Rectal smooth muscle tissue (tissue), 1 donor: ENCODE measurements around the gene IFIT1B.
"Not testable (repeated sequence)": the region's sequence is repeated elsewhere in the genome, so short reads cannot be mapped to it uniquely, and the experiment has no call there.

ENCODE experiments used
- H3K27ac ChIP-seq: one replicate; pipeline ENCODE4 v1.7.0; 2013; ENCODE audit warnings: low read depth, low read length, inconsistent platforms
- H3K27me3 ChIP-seq: one replicate; pipeline ENCODE4 v1.7.0; 2013; ENCODE audit warnings: low read length; ENCODE audit not compliant: control insufficient read depth, insufficient read depth
- H3K36me3 ChIP-seq: one replicate; pipeline ENCODE4 v1.7.0; 2013; ENCODE audit warnings: low read length; ENCODE audit not compliant: control insufficient read depth, insufficient read depth
- H3K4me1 ChIP-seq: one replicate; pipeline ENCODE4 v1.7.0; 2013; ENCODE audit warnings: low read length; ENCODE audit not compliant: control insufficient read depth, insufficient read depth
- H3K4me3 ChIP-seq: one replicate; pipeline ENCODE4 v1.7.0; 2013; ENCODE audit warnings: low read length
- H3K9ac ChIP-seq: one replicate; pipeline ENCODE4 v1.7.0; 2013; ENCODE audit warnings: low read length

Gene IFIT1B, protein sequence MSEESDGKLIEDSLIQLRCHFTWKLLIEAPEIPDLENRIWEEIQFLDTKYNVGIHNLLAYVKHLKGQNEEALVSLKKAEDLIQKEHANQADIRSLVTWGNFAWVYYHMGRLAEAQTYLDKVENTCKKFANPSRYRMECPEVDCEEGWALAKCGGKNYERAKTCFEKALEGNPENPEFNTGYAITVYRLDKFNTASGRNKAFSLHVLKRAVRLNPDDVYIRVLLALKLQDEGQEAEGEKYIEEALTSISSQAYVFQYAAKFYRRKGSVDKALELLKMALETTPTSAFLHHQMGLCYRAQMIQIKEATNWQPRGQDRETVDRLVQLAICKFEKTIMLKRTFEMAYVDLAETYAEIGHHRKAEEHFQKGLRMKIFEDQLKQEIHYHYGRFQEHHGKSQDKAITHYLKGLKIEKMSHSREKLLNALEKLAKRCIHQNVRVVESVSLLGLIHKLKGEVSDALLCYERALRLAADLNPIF

DNA sequence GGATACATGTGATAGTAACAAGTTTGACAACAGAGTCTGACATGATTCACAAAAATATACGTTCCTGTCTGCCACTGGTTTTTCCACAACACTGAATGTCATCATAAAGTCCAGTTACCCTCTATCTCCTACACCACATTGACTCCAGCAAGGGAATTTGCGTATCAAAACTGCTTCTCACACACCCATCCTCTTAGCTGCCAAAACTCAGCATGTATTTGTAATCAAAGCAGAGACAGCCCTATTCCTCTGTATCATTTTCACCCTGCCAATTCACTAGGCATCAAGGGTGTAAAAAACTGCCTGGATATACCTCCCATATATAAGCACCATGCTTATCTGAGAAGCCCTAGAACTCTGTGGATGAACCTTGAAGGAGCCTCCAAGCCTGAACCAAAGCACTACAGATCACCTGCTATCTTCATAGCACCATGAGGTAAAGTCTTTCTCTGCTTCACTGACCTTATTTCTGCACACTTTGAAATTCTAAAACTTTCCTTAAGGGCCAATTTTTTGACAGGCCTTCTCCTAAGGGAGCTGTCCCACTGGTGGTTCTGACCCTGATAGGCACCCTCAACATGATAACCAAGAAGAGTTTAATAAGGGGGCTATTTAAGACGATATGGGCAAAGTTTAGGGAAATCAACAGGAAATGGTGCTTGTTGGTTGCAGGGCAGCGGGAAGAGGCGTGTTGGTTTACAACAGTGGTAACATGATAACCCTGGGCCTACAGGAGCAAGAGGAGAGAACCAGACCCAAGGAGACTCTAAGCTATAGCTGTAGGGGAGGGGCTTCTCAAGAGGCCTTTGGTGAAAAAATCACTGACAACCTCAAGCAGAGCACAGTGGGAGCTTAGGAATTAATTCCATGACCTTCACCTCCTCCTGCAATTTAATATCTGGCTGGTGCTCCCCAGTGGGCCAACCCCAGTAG is at the start of gene IFIT1B:
TSS of gene IFIT1B (plus strand) at position 352 of the 933 bp plus-strand sequence. CDS start at position 432, 80 bp downstream.
- Histone ChIP-seq H3K27me3 (no peaks in the 10 kb centered on the region), H3K4me3 (no peak within 1 kb of the TSS), H3K27ac (no peak within 1 kb of the TSS), H3K4me1 (peaks cover 18% of the 10 kb centered on the region), H3K36me3 (no peaks in the 10 kb centered on the region), H3K9ac (no peak within 1 kb of the TSS)

DNA sequence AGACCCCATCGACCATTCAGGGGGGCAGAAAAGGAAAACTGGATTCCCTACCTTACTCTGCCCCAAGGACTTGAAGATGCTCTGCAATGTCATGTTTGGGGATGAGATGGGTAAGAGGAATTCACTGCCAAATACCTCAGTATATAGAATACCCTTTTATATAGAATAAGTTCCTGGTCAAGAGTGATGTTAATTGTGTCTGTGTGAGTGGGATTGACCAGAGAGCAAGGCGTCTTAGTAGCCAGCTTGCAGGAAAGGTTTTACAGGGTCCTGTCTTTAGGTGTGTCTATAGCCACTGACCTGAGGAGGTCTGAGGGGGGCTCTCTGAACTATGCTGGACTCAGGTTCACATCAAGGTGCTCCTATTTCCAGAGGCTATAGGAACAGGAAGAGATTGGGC is 48.7 kb upstream of the IFIT1B start:
- H3K4me3 ChIP-seq, result peak overlapping the region; percentile 43
- H3K27me3 ChIP-seq, result no peaks in the 10 kb centered on the region
- H3K9ac ChIP-seq, result no peak overlapping the region
- H3K36me3 ChIP-seq, result no peaks in the 10 kb centered on the region
- H3K4me1 ChIP-seq, result peaks cover 4% of the 10 kb centered on the region
- H3K27ac ChIP-seq, result no peak overlapping the region

DNA sequence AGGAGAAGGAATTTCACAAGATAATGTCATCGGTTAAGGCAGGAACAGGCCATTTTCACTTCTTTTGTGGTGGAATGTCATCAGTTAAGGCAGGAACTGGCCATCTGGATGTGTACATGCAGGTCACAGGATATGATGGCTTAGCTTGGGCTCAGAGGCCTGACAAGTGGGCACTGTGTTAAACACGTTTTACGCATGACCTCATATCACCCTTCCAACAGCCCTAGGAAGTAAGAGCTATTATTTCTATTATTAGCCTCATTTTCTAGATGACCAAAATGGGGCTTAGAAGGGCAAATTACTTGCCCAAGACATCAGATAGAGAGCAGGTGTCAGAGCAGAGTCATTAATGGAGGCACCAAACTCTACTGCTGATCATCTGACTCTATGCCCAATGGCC is 47.8 kb upstream of the IFIT1B start:
- H3K4me3 ChIP-seq, H3K27me3 ChIP-seq, H3K9ac ChIP-seq, H3K27ac ChIP-seq, H3K36me3 ChIP-seq, H3K4me1 ChIP-seq: not testable (repeated sequence)

DNA sequence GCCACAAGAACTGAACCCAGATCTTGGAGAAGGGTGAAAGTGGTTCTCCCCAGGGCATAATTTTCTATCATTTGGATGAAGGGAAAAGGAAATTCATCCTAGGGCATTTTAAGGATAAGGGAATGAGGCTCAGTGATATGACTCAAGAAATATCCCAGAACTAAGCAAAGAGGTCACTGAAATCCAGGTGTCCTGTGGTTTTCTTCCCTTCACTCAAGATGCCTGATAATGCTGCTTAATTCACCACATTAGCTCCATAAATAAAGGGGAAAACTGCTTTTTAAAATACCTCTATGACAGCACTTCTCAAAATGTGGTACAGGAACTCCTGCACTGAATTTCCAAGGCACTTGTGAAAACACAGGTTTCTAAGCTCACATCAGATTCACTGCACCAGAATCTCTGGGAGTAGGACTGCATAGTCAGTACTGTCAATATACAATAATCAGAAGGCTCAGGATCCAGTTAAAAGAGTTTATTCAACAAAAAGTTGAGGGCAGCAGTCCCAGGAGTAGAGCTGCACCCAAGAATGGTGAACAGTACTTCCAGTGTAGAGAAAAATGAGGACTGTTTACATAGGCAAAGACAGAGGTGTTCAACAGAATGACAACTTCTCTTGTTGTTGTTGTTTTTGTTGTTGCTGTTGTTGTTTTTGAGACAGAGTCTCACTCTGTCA is 47.2 kb upstream of the IFIT1B start:
- H3K4me3 ChIP-seq, result no peak overlapping the region
- H3K27me3 ChIP-seq, result no peaks in the 10 kb centered on the region
- H3K9ac ChIP-seq, result no peak overlapping the region
- H3K4me1 ChIP-seq, result peaks cover 4% of the 10 kb centered on the region
- H3K27ac ChIP-seq, result no peak overlapping the region
- no peaks in the 10 kb centered on the region for H3K36me3 ChIP-seq

DNA sequence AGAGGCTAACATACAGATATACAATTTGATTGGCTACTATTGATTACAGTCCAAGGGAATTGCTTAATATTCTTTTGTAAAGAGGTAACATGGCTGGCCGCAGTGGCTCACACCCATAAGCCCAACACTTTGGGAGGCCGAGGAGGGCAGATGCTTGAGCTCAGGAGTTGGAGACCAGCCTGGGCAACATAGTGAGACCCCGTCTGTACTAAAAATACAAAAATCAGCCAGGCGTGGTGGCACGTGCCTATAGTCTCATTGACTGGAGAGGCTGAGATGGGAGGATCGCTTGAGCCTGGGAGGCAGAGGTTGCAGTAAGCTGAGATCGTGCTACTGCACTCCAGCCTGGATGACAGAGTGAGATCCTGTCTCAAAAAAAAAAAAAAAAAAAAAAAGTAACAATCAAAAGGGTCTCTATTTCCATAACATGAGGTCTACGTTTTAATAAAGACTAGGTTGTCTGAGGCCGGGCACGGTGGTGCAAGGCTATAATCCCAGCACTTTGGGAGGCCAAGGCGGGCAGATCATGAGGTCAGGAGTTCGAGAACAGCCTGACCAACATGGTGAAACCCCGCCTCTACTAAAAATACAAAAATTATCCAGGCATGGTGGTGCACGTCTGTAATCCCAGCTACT is 46.3 kb upstream of the IFIT1B start:
- Histone ChIP-seq H3K4me3 (peak overlapping the region; percentile 63), H3K27ac (peak overlapping the region; percentile 25)
- not testable (repeated sequence) for H3K4me1 ChIP-seq, H3K27me3 ChIP-seq, H3K36me3 ChIP-seq, H3K9ac ChIP-seq

DNA sequence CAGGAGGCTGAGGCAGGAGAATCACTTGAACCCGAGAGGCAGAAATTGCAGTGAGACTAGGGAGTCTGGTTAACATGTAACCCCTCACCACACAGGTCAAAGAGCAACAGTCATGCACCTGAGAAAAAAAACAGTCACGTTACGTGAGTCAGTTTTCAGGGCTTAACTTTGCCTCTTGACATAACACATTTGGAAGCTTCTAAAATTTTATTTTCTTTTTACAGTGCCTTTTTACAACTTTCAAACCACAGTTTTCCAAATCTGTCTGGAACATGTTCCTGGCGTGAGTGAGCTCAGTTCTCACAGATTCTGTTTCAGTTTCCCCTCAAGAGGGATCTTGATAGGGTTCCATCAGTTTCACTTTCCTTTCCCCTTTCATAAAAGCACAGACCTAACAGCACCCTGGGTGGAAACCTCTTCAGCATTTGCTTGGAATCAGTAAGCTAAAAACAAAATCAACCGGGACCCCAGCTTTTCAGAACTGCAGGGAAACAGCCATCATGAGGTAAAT is 45.7 kb upstream of the IFIT1B start:
- Histone ChIP-seq H3K27me3 (no peaks in the 10 kb centered on the region), H3K36me3 (no peaks in the 10 kb centered on the region), H3K27ac (peak overlapping the region; percentile 66), H3K4me1 (peaks cover 4% of the 10 kb centered on the region), H3K9ac (no peak overlapping the region), H3K4me3 (peak overlapping the region; percentile 63)

DNA sequence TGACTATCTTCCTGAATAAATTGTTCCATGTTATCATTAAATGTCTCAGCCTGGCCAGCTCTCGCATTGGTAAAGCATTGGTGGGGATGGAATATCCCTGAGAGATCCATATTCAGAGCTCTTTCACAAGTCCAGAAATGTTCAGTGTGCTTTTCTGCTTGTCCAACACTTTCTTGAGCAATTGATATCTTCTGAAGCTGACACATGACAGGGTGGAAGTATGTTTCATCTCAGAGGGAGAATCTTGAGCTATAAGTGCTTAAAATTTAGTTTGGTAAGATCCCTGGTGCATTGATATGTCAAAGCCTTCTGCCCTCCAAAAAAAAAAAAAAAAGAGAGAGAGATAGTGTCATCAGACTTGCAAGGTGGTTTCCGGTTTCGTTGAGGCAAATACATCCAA is 42.6 kb upstream of the IFIT1B start:
- Histone ChIP-seq H3K27ac (no peak overlapping the region), H3K4me1 (peaks cover 4% of the 10 kb centered on the region), H3K27me3 (no peaks in the 10 kb centered on the region), H3K36me3 (peaks cover 9% of the 10 kb centered on the region), H3K4me3 (no peak overlapping the region), H3K9ac (no peak overlapping the region)

DNA sequence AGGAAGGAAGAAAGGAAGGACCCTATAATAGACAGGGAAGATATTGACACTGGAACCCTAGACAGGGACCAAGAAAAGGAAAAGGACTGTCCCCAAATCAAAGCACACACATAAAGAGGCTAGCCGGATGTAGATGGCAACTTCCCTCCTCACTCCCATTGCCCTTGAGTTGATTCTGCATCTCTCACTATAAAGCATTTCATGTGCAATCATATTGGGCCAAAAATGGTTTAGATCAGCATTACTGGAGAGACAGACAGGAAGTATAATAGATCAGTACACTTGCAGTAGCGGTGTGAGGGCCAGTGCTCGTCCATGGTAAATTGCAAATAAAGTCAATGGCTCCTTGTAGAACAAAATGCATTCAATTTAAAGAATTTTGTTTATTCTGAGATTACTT is 41.6 kb upstream of the IFIT1B start:
- H3K4me3 ChIP-seq, result no peak overlapping the region
- H3K27ac ChIP-seq, result no peak overlapping the region
- H3K4me1 ChIP-seq, result peaks cover 4% of the 10 kb centered on the region
- no peaks in the 10 kb centered on the region for H3K27me3 ChIP-seq
- H3K9ac ChIP-seq, result no peak overlapping the region
- H3K36me3 ChIP-seq, result peaks cover 9% of the 10 kb centered on the region

DNA sequence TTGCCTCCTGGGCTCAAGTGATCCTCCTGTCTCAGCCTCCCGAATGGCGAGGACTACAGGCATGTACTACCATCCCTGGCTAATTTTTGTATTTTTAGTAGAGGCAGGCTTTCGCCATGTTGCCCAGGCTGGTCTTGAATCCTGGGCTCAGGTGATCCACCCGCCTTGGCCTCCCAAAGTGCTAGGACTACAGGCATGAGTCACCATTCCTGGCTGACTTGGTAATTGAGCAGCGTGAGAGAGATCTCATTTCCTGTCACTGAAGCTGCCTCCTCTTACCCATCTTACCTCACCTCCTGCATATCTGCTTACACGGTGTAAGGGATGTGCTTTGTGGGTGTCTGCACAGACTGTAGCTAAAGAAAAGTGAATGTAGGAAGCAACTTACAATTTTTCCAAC is 40.4 kb upstream of the IFIT1B start:
- no peaks in the 10 kb centered on the region for H3K27me3 ChIP-seq
- H3K36me3 ChIP-seq, result peaks cover 9% of the 10 kb centered on the region
- no peak overlapping the region for H3K27ac ChIP-seq
- peaks cover 4% of the 10 kb centered on the region for H3K4me1 ChIP-seq
- H3K4me3 ChIP-seq, result no peak overlapping the region
- no peak overlapping the region for H3K9ac ChIP-seq

DNA sequence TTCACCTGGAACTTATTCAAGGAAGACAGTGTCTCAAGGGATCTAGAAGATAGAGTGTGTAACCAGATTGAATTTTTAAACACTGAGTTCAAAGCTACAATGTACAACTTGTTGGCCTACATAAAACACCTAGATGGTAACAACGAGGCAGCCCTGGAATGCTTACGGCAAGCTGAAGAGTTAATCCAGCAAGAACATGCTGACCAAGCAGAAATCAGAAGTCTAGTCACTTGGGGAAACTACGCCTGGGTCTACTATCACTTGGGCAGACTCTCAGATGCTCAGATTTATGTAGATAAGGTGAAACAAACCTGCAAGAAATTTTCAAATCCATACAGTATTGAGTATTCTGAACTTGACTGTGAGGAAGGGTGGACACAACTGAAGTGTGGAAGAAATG is 39.1 kb upstream of the IFIT1B start:
- Histone ChIP-seq H3K27me3 (no peaks in the 10 kb centered on the region), H3K4me3 (no peak overlapping the region), H3K9ac (no peak overlapping the region), H3K27ac (no peak overlapping the region), H3K36me3 (peaks cover 9% of the 10 kb centered on the region), H3K4me1 (peaks cover 2% of the 10 kb centered on the region)

DNA sequence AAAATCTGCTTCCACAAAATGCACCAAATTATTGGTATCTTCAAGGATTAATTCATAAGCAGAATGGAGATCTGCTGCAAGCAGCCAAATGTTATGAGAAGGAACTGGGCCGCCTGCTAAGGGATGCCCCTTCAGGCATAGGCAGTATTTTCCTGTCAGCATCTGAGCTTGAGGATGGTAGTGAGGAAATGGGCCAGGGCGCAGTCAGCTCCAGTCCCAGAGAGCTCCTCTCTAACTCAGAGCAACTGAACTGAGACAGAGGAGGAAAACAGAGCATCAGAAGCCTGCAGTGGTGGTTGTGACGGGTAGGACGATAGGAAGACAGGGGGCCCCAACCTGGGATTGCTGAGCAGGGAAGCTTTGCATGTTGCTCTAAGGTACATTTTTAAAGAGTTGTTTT is 38.0 kb upstream of the IFIT1B start:
- Histone ChIP-seq H3K27me3 (no peaks in the 10 kb centered on the region), H3K9ac (no peak overlapping the region), H3K4me3 (no peak overlapping the region), H3K27ac (no peak overlapping the region), H3K36me3 (peaks cover 9% of the 10 kb centered on the region), H3K4me1 (no peaks in the 10 kb centered on the region)
